NCI-H345 treated with DMSO at 0.1 percent for 48 hours (cell line): Measurements from ENCODE around the gene SLCO2B1.

Experiments
- DNase-seq: peaks from one replicate; lab custom pipeline; 2025; ENCODE audit not compliant: unreplicated experiment; lab: John Stamatoyannopoulos, UW

Gene SLCO2B1

DNA sequence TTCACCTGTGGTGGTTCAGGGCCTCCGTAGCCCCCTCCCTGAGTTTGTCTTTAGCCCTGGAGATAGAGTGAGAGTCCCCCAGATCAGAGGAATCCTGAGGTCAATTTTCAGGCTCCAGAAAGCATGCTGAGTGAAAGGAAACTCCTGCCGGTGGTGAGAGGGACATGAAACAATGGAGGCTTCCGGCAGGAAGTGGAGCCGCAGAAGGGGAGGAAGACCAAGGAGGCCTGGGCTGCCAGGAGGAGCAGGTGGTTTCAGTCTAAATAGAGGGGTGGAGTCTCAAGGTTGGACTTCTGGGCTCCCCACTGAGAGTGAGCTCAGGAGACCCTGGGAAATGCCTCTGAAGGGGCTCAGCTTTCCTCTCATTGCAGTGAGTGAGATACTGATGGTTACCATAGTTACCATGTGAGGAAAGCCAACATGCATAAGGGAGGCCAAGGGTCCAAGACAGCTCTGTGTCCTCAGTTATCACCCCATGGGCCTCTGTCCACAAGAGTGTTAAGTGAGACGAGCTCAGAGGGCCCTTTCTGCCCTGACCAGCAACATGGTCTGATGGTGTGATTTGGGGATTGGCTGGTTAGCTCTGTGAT, 10.7 kb downstream of the SLCO2B1 start:
- DNase-seq, result no peak

DNA sequence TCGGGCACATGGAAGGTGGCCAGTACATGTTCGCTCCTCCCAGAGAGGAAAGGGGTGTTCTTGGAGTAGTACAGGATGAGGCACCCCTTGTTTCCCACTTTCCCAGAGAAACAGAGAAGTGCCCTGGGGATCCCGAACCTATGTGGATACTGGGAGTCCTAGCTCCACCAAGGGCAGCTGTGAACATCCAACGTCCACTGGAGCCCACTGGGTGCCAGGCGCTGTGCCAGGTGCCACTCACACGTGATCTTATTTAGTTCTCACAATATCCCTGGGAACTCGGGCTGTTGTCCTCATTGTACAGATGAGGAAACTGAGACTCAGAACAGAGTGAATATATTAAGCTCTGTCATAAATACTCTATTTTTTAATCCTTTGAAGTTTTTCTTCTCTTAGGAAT, 12.0 kb downstream of the SLCO2B1 start:
- DNase-seq, result no peak

DNA sequence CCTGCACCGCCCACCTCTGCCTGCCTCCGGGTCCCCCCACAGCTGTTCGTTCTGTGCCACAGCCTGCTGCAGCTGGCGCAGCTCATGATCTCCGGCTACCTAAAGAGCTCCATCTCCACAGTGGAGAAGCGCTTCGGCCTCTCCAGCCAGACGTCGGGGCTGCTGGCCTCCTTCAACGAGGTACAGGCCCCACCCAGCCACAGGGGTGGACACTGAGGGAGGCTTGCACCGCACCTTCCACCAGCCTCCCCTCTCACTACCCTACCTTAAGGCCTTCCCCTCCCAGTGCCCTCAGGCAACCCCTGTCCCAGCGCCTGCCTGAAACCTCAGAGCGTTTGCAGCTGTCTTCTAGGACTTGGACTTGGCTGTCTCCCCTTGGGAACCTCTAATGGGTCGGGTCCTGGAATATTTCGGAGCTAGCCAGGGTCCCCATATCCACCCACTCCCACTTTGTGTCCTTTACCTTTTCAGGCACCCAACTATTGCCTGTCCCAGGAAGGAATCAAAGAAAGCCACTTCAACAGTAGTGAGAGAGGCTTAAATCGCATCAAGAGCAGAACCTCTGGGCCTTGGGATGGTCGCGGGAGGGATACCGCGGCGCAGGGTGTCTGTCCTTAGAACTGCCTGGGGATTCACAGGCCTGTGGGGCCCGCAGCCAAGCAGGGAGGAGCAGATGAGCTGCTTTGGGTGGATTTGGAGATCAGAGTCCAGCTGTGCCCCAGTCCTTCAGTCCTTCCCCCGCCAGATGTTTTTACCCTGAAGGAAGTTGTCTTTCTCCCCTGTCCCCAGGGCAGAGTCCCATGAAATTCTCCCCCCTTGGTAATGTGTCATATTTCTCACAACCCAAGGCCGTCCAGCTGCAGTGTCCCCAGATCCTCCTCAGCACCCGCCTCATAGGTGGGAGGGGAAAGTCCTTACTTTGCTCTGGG, 13.3 kb downstream of the SLCO2B1 start:
- DNase-seq, result no peak

DNA sequence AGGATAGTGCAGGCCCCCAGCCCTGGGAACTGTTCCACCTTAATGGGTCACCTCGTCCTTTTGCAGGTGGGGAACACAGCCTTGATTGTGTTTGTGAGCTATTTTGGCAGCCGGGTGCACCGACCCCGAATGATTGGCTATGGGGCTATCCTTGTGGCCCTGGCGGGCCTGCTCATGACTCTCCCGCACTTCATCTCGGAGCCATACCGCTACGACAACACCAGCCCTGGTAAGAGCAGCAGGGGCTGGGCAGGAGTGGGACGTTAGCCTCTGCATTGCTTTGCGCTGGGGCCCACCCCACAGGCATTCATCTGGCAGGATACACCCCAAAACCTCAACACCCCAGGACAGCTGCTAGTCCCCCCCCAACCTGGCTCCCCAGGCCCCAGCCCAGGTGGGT, 14.8 kb downstream of the SLCO2B1 start:
- DNase-seq, result no peak

DNA sequence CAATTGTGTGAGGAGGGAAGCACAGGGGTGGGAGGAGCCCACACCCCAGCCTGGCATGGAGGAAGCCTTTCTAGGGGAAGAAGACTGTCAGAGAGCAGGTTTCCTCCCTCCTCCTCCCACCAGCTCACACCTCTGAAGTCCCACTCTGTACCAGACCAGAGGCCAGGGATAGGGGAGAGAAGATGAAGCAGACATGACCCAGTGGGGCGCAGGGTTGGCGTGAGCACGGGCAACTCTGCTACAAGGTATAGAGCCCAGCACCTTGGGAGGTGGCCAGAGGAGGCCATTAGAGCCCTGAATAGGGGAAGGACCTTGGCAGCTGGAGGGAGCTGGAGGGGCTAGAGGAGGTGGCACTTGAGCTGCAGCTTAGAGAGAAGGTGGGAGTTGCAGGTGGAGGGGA, 15.9 kb downstream of the SLCO2B1 start:
- DNase-seq, result no peak

DNA sequence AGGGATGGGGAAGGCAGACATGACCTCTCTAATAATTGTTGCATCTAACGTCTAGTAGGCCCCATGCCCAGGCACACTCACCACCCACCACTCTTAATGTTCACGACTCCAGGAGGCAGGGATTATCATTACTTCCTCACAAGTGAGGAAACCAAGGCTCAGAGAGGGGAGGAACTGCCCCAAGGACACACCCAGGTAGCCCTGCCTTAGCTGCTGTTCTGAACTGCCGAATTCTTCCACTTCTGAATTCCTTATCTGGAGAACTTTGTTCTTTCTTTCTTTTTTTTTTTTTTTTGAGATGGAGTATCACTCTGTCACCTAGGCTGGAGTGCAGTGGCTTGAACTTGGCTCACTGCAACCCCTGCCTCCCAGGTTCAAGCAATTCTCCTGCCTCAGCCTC, 16.7 kb downstream of the SLCO2B1 start:
- DNase-seq, result no peak

DNA sequence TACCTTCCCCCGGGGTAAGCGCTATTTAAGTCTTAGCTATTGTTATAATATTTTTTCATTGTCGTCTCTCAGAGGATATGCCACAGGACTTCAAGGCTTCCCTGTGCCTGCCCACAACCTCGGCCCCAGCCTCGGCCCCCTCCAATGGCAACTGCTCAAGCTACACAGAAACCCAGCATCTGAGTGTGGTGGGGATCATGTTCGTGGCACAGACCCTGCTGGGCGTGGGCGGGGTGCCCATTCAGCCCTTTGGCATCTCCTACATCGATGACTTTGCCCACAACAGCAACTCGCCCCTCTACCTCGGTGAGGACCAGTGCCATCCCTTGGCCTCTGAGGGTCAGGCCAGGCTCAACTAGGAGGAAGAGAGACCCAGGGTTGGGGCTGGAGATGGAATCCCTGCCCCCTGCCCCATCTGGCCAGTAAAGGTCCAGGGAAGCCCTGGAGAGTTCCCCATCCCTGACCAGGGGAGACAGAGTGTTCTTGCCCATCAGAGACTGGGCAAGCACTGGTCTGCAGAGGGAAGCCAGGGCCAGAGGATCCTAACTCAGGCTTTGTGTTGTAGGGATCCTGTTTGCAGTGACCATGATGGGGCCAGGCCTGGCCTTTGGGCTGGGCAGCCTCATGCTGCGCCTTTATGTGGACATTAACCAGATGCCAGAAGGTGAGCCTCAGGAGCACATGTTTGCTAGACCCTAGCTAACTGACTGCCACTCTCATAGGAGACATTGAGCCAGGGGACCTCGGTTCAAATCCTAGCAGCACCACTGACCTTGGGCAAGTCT, 18.4 kb downstream of the SLCO2B1 start:
- no peak for DNase-seq

DNA sequence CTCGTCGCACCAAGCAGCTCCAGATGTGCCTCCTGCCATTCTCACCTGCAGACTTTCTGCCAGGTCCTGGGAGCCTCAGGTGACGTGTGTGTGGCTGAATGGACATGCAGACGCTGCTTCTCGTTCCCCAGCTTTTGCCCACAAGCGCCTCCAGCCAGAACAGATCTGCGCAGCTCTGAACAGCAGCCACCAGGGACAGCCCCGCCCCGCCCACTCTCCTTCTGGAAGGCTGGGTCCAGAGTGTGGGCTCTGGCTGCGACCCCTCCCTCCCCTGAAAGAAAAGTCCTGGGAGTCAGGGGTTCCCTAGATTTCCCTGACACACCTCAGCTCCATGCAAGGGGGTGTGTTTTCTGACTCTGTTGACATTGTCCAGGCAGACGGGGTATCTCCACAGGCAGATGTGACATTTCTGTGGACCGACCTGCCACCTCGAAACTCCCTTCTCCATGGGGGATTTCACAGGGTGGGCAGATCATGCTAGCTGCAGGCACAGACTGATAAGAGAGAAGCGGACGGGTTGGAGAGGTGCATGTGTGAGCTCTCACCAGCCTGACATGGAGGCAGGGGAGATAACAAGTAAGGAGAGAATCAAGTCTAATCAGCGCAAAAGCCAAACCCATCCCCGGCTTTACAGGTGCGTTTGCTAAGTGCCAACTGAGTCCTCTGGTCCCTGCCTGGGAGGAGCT, 19.8 kb downstream of the SLCO2B1 start:
- DNase-seq, result no peak

DNA sequence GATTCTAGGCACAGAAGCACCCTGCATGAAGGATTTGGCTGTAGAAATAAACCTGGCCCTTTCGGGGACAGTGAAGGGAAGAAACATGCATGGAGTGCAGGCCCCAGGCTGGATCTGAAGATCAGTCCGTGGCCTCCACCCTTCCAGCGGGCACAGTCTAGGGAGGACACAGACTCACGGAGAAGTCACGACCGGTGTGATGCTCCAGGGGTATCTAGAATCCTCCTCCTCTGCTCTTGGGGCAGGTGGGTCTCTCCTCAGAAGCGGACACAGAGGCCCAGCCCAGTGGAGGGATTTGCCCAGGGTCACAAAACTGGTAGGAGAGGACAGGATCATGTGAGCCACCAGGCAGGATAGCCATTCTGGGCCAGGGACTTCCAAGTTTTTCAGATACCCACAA, 22.4 kb downstream of the SLCO2B1 start:
- no peak for DNase-seq

DNA sequence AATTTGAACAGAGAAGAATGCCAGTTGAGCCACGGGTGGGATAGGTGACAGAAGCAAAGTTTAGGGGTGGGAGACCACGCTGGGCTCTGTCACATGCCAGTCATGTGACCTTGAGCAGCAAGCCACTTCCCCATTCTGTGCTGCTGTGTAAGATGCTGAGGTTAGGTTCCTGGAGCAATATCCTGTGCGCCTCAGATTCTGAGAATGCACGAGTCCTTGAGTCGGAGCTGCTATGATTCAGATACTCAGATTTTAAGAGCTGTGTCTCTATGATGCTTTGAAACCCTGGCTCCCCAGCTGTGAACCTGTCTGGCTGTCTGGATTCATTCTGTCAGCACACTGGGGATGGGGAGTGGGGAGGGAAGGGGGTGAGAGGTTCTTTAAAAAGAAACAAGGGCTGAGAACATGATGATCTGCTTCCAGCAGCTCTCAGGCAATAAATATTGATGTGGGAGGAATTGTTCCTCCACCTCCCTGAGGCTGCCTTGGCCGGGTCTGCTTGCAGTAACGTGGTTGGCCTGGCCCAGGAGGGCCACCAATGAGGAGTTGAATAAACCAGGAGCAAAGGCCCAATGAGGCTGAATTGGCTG, 24.0 kb downstream of the SLCO2B1 start:
- no peak for DNase-seq

DNA sequence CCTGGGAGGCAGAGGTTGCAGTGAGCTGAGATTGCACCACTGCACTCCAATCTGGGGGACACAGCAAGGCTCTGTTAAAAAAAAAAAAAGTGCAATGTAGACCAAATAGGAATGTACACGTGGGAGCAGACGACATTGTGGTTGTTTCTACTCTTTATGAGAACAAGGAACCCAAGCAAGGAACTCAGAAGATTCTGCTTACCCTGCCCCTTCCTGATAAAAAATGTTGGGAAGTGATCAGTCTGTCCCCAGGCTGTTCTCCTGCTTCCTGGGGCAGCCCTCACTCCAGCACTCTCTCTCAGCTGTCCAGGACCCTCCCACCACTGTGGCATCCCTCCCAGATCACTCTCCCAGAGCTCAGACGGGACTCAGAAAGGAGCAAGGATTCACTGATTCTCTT, 31.8 kb downstream of the SLCO2B1 start:
- DNase-seq, result no peak

DNA sequence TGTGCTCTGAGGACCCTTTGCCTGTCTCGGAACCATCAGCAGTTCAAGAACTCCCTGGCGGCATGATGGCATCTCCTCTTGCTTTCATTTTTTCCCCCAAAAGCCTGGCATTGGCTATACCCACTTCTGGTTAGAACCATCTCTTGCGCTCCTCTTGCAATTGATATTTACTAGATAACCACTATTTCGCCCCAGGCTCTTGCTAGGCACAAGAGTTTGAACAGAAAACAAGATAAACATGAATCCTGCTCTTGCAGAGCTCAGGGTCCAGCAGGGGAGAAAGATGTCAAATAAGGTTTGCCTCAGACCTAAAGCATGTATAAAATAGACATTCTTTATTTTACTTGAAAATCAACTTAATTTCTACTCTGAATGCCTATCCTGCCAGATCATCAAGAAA, 33.1 kb downstream of the SLCO2B1 start:
- no peak for DNase-seq

DNA sequence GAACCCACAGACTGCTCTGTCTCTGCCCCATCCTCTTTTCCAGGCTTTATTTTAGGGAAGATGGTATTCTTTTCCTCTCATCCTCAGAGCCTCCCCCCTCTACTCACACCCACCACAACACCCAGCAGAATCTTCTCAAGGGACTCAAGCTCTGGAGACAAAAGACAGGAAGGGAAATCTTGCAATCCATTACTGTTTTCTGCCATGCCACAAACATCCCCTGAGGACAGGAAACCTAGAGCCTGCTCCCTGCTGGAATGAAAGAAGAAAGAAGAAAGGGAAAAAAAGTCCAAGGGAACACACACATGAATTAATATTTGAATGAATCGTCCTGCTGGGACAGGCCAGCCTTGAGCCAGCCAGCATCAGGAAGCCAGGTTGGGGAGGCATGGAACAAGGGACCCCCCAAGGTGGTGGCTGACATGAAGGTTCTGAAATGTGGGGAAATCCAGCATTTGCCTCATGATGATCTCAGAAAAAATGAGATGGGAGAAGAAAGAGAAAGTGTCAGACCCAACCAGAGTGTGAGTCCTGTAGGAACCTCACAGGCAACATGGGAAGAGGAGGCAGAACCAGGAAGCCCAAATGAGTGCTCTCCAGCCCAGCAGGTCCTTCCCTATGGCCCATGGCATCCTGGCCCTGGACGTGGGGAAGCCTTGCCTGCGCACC, 34.0 kb downstream of the SLCO2B1 start:
- DNase-seq, result no peak

DNA sequence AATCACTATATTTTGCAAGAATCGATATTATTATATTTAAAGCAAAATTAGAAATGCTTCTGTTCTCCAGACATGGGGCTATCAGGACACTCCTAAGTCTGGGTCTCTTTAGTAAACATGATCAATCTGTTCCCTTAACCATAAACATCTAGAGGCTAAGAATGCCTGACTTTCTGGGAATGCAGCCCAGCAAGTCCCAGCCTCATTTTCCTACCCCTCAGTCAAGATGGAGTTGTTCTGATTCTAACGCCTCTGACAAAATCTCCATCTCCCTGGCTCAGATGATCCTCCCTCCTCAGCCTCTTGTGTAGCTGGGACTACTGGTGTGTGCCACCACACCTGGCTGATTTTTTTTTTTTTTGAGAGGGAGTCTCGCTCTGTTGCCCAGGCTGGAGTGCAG, 35.0 kb downstream of the SLCO2B1 start:
- no peak for DNase-seq

DNA sequence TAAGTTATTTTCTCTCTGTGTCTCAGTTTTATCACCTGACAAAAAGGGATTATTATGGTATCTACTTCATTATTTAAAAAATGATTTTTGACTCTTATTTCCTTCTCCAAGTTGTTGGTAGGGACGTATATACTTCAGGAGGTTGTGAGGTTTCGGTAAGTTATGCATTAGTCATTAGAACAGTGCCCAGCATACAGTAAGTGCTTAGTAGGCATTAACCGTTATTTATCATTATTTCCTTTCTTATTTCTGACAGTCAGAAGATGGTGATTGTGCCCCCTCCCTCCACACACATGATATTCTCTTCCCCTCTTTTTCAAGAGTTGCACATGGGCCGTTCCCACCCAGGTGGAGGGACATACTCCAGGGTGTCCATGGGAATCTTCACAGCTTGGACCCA, 36.1 kb downstream of the SLCO2B1 start:
- no peak for DNase-seq

DNA sequence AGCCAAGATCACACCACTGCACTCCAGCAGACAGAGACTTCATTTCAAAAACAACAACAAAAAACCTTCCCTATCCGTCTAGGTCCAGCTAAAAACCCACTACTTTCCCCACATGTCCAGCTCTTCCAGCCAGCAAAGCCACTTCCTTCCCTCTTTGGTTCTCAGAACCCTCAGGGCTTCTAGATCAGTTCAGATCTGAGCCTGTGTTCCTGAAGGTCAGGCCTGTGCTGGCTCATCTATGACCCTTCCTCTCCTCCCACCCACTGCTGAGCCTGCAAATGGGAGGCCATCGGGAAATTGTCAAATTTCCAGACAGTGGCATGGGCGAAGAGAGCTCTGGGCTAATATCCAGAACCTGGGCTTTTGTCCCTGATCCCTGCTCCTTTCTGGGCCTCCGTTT, 37.8 kb downstream of the SLCO2B1 start:
- DNase-seq, result no peak

DNA sequence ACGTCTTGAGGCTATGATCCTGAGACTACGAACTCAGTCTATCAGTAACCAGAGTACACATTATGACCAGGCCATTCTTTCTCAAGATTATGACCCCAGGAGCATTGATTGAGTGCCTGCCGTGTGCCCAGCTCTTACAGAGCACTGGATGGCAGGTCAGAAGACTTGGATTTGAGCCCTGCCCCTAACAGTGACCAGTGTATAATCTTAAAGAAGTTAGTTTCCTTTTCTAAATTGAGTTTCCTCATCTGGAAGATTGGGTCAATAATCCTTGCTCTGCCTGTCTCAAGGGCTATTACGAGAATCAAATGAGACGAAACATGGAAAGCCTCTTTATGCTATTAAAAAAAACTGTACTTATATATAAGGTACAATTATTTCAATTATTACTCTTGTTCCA, 38.2 kb downstream of the SLCO2B1 start:
- DNase-seq, result no peak

DNA sequence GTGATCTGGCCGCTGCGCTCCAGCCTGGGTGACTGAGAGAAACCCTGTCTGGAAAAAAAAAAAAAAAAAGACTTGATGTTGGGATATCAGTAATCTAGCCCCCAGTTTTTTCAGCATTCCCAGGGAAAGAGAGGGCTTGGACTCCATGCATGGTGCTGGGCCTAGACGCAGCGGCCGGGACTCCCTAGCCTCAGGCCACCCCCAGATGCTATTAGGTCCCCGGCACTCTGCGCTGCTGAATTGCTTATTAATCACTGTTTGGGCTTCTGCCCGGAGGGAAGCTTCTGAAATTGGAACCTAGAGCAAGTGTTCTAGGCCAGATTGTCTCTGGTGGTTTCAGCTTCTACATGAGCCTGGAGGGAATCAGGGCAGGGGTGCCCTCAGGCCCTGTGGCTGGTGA, 39.0 kb downstream of the SLCO2B1 start:
- no peak for DNase-seq

DNA sequence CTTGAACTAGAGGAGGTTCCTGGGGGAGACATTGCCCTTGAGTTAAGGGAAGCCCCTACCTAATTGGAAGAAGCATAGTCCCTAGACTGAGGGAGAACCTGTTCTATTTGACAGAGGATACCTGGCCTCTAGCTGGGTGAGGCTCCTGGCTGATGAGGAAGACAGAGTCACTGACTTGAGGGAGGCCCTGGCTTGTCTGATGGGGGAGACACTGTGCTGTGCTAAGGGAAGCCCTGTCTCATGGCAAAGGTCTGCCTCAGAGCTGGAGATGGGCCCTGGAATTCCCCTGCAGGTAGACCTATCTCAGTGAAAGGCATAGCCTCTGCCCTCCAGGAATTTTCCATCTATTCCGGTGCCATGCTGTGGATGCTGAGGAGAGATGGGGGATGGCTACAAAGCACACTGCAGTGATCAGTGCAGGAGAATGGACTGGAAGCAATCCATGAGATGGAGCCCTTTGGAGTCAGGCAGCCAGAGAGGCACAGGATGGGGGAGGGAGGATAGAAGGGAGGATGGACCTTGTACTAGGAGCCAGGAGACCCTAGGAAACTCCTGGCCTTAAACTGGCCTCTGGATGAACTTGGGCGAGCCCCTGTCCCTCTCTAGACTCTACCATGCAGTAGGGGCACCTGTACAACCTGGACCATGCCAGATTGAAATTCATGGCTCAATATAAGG, 39.9 kb downstream of the SLCO2B1 start:
- DNase-seq, result no peak

DNA sequence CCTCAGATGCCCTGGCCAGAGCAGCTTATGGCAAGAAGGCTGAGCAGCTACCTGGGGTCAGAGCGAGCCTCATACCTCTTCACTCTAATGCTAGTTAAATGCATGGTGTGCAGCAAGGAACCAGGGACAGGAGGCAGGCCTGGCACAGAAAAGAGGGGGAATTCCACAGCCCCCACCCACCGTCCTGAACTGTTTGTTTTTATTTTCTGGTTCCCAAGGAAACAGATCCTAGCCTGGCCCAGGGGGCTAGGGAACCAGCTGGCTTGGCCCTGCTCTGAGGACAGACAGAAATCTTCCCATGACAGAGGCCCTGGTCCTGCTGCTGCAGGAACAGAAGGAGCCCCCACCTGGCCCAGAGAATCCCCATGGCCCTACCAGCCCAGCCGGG, 40.4 kb downstream of the SLCO2B1 start:
- no peak for DNase-seq
